Subcutaneous abdominal adipose tissue (tissue), 5 donors: ENCODE measurements around the gene MLF2.

ENCODE experiments used
- H3K27ac ChIP-seq: one replicate; pipeline ENCODE4 v1.7.0; 2013; ENCODE audit warnings: low read depth, mild to moderate bottlenecking, inconsistent platforms, low read length, moderate library complexity
- H3K27me3 ChIP-seq, 5 donors: one replicate each; pipeline ENCODE4 v1.7.0; 2013; ENCODE audit warnings: low read length in 5 of 5, inconsistent platforms in 1 of 5; ENCODE audit not compliant: control insufficient read depth in 5 of 5, insufficient read depth in 4 of 5
- H3K36me3 ChIP-seq, 5 donors: one replicate each; pipeline ENCODE4 v1.7.0; 2013; ENCODE audit warnings: low read length in 5 of 5; ENCODE audit not compliant: control insufficient read depth in 5 of 5, insufficient read depth in 5 of 5
- H3K4me1 ChIP-seq, 5 donors: one replicate each; pipeline ENCODE4 v1.7.0; 2013; ENCODE audit warnings: low read length in 5 of 5, mild to moderate bottlenecking in 3 of 5, moderate library complexity in 1 of 5; ENCODE audit not compliant: control insufficient read depth in 5 of 5, insufficient read depth in 5 of 5
- H3K4me3 ChIP-seq, 5 donors: one replicate each; pipeline ENCODE4 v1.7.0; 2013; ENCODE audit warnings: low read length in 5 of 5, low read depth in 1 of 5
- H3K9ac ChIP-seq, 5 donors: one replicate each; pipeline ENCODE4 v1.7.0; 2013; ENCODE audit warnings: low read length in 5 of 5, mild to moderate bottlenecking in 4 of 5, moderate library complexity in 3 of 5
- H3K9me3 ChIP-seq, 5 donors: one replicate each; pipeline ENCODE4 v1.7.0; 2013; ENCODE audit warnings: low read length in 5 of 5; ENCODE audit not compliant: control insufficient read depth in 5 of 5
- donor health status: healthy.
- donor health status: healthy.
- donor health status: healthy.
- donor health status: healthy.
- donor health status: healthy.

The MLF2 gene

DNA sequence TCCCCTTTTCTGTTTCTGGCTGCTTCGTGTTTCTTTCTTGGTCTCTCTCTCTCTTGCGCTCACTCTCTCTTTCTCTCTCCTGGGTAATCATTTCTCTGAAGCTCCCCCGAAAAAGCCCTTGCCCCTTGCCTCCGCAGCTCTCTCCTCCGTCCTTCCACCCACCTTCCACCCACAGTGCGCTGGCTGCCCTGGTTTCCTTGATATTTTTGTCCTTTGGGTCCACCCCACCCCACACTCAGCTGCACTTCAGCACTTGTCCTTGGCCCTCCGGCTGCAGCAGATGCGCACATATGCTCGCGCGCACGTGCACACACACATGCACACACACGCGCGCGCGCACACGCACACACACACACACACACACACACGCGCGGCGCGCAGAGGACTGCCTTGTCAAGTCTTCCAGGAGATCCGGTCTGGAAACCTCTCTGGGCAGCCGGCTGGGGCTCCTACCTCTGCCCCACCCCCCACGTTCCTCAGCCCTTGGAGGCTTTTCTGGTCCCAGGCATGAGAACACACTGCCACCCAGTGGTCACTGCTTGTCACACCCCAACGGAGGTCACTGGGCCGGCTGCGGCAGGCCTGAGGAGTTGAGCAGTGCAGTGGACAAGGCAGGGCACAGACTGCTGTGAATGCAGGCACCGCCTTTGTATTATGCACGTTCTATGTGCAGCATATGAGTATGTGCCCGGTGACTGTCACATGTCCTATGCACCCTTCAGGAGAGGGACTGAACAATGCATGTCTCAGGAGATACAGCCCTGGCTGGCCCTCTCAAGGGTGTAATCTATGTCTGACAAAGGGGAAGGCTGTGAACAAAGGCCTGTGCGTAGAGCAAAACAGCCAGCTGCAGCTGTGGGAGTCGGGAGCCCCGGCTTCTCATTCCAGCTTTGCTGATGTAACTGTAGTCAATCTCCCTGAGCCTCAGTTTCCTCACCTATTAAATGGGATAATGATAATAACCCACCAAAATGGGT lies 25.9 kb upstream of the MLF2 start:
- Histone ChIP-seq H3K36me3 (peaks cover 0 to 5% (median 0%) of the 10 kb centered on the region in 5 donors), H3K27ac (peak overlapping the region; percentile 57), H3K27me3 (no peaks in the 10 kb centered on the region), H3K4me3 (peak overlapping the region; percentile 56 to 65 (median 63)), H3K9me3 (no peaks in the 10 kb centered on the region), H3K9ac (peak overlapping the region in 4 of 5 donors; percentile 11 to 41 (median 18)), H3K4me1 (peaks cover 4 to 17% (median 12%) of the 10 kb centered on the region in 5 donors)

DNA sequence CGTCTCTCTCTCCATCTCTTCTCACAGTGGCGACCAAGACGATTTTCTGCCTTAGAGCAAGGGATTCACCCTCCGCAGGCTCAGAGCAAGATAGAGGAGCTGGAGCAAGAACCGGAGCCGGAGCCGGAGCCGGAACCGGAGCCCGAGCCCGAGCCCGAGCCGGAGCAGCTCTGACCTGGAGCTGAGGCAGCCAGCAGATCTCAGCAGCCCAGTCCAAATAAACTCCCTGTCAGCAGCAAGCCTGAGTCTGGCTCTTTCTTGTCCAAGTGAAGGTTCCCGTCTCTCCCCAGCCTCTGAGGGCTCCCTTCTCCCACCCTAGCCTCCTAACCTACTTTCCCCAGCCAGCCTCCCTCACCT lies 25.3 kb upstream of the MLF2 start:
- H3K4me3 ChIP-seq: peak overlapping the region; percentile 56 to 65 (median 63)
- peak overlapping the region in 3 of 5 donors; percentile 11 to 21 (median 14) for H3K9ac ChIP-seq
- peak overlapping the region; percentile 57 for H3K27ac ChIP-seq
- no peaks in the 10 kb centered on the region for H3K9me3 ChIP-seq
- peaks cover 4 to 18% (median 12%) of the 10 kb centered on the region in 5 donors for H3K4me1 ChIP-seq
- H3K36me3 ChIP-seq: peaks cover 0 to 5% (median 0%) of the 10 kb centered on the region in 5 donors
- H3K27me3 ChIP-seq: peaks cover 0 to under 1% (median 0%) of the 10 kb centered on the region in 5 donors

DNA sequence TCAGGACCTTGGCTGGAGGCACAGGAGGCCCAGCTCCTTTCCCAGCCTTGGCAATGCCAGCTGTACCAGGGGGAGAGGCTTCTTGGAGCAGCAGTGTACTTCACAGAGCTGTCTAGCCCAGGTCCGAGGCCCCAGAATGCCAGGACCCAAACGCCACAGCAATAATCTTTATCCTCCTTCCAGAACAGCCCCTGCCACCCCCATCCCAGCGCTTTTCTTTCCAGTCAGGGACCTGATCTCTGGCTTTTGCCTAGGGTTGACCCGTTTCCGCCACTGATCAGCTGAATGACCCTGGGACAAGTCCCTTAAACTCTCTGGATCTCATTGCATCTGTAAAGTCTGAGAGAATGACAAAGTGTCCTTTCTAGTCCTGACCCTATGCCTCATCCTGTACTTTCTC lies 24.4 kb upstream of the MLF2 start:
- Histone ChIP-seq H3K9me3 (no peaks in the 10 kb centered on the region), H3K36me3 (peaks cover 0 to 5% (median 0%) of the 10 kb centered on the region in 5 donors), H3K27ac (no peak overlapping the region), H3K4me1 (peaks cover 4 to 23% (median 12%) of the 10 kb centered on the region in 5 donors), H3K4me3 (no peak overlapping the region), H3K27me3 (peaks cover 0 to 4% (median 0%) of the 10 kb centered on the region in 5 donors), H3K9ac (no peak overlapping the region)

DNA sequence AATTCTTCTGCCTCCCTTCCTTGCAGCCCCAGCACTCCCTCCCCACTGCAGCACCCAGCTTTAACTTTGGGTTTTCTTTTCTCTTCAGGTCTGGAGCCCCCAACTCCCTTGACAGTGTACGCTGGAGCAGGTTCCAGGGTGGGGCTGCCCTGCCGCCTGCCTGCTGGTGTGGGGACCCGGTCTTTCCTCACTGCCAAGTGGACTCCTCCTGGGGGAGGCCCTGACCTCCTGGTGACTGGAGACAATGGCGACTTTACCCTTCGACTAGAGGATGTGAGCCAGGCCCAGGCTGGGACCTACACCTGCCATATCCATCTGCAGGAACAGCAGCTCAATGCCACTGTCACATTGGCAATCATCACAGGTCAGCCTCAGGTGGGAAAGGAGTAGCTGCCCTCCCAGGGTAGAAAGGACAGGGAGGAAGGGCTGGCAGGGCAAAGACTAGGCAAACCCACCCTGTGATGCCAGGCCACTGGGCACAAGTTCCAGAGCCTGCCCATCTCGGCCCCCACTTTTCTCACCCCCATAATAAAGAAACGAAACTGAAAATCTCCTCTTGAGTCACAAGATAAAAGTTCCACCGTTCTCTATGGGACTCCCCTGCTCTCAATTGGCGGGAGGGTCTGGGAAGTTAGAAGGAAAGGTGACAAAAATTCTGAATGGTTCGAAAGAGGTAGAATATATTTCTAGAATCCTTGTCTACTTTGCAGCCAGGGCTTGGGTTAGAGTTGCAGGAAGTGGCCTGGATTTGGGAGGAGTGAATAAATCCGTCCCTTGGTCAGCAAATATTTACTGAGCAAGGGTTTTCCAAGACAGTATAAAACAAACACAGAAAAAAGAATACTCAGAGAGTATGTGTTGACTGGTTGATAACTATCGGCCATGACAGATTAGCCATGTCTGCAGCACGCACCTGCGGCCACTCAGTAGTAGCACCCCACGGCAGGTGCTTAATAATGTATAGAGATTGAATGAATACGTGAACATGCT lies 22.5 kb upstream of the MLF2 start:
- Histone ChIP-seq H3K27ac (no peak overlapping the region), H3K4me1 (peaks cover 4 to 39% (median 25%) of the 10 kb centered on the region in 5 donors)

DNA sequence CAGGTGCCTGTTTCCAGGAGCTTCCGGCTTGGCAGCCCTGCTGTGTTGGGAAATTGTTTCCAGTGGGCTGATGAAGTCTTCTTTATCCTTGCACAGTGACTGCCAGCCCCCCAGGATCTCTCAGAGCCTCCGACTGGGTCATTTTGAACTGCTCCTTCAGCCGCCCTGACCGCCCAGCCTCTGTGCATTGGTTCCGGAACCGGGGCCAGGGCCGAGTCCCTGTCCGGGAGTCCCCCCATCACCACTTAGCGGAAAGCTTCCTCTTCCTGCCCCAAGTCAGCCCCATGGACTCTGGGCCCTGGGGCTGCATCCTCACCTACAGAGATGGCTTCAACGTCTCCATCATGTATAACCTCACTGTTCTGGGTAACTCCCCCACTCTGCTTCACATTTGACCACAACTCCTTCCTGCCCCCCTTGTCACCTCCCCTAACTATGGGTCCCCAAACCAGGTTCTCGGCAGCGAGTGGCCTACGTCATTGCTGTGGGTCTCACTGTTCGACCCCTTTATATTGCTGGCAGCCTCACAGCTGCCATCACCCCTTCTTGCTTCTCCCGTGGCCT lies 21.6 kb upstream of the MLF2 start:
- no peaks in the 10 kb centered on the region for H3K9me3 ChIP-seq
- H3K36me3 ChIP-seq: peaks cover 0 to 23% (median 16%) of the 10 kb centered on the region in 5 donors
- no peak overlapping the region for H3K4me3 ChIP-seq
- H3K9ac ChIP-seq: no peak overlapping the region
- peaks cover 0 to 4% (median 0%) of the 10 kb centered on the region in 5 donors for H3K27me3 ChIP-seq
- H3K27ac ChIP-seq: no peak overlapping the region
- H3K4me1 ChIP-seq: peaks cover 4 to 46% (median 26%) of the 10 kb centered on the region in 5 donors

More for the DNA sequence above, 22.5 kb upstream of the MLF2 start:
- no peaks in the 10 kb centered on the region for H3K9me3 ChIP-seq
- H3K36me3 ChIP-seq: peaks cover 0 to 14% (median 7%) of the 10 kb centered on the region in 5 donors
- H3K27me3 ChIP-seq: peaks cover 0 to 4% (median 0%) of the 10 kb centered on the region in 5 donors
- no peak overlapping the region for H3K4me3 ChIP-seq
- no peak overlapping the region for H3K9ac ChIP-seq

DNA sequence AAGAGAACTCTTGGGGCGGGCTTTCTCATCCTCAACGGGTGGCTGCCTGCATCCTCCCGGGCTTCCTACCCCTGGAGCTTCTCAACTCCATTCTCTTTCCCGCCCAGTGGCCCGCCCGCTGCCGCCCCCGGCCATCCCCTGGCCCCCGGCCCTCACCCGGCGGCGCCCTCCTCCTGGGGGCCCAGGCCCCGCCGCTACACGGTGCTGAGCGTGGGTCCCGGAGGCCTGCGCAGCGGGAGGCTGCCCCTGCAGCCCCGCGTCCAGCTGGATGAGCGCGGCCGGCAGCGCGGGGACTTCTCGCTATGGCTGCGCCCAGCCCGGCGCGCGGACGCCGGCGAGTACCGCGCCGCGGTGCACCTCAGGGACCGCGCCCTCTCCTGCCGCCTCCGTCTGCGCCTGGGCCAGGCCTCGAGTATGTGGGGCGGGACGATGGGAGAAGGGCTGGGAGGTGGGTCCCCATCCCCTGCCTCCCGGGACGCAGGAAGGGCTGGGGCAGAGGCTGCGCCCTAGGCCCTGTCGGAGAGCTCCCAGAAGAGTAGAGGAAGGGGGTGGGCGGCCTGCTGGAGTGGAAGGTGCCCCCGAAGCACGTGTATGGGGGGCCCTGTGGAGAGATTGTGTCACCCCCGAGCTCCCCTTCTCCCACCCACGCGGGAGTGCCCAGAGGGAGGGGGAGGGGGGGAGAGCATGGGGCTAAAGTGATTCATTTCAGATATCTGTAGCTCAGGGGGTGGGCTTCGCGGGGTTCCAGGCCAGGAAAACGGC lies 20.8 kb upstream of the MLF2 start:
- Histone ChIP-seq H3K27ac (no peak overlapping the region), H3K27me3 (peaks cover 0 to 4% (median 0%) of the 10 kb centered on the region in 5 donors), H3K9ac (no peak overlapping the region), H3K9me3 (no peaks in the 10 kb centered on the region), H3K36me3 (peaks cover 0 to 27% (median 21%) of the 10 kb centered on the region in 5 donors), H3K4me1 (peaks cover 6 to 49% (median 29%) of the 10 kb centered on the region in 5 donors), H3K4me3 (no peak overlapping the region)

DNA sequence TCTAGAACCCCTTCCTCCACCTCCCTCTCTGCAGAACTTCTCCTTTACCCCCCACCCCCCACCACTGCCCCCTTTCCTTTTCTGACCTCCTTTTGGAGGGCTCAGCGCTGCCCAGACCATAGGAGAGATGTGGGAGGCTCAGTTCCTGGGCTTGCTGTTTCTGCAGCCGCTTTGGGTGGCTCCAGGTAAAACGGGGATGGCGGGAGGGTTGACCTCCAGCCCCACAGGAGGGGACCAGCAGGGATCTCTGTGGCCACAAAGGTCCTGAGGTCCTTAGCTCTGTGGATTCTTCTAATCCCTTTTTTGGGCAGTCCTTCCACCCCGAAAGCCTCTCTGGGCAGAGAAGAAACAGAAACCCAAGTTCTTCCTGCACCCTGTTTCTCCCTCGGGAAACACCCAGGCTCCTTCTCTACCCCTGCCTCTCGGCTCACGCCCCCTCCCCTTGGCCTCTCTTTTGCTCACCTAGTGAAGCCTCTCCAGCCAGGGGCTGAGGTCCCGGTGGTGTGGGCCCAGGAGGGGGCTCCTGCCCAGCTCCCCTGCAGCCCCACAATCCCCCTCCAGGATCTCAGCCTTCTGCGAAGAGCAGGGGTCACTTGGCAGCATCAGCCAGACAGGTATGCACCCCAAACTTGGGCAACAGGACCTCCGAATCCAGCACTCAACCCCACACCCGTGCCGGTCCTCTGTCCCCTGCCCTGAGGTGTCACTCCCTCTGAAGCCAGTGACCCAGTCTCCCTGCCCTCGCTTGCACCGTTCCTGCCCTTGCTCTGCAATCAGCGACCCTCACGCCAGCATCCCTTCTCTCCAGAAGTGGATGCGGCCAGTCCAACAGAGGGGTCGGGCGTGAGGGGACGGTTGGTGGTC lies 20.0 kb upstream of the MLF2 start:
- H3K4me3 ChIP-seq: no peak overlapping the region
- peaks cover 0 to 27% (median 21%) of the 10 kb centered on the region in 5 donors for H3K36me3 ChIP-seq
- no peak overlapping the region for H3K9ac ChIP-seq
- no peaks in the 10 kb centered on the region for H3K9me3 ChIP-seq
- H3K27ac ChIP-seq: no peak overlapping the region
- H3K4me1 ChIP-seq: peaks cover 8 to 49% (median 30%) of the 10 kb centered on the region in 5 donors
- peaks cover 0 to 4% (median 0%) of the 10 kb centered on the region in 5 donors for H3K27me3 ChIP-seq

DNA sequence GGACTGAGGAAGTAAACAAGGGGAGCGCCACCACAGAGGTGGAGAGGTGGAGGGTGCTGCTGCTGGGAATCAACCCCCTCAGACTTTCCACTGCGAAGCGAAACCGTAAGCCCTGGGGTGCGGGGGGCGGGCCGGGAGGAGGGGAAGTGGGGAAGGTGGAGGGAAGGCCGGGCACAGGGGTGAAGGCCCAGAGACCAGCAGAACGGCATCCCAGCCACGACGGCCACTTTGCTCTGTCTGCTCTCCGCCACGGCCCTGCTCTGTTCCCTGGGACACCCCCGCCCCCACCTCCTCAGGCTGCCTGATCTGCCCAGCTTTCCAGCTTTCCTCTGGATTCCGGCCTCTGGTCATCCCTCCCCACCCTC lies 19.4 kb upstream of the MLF2 start, which contains the start of gene LAG3:
TSS of gene LAG3 (plus strand) at position 190 of the 365 bp plus-strand sequence. CDS start 333 bp downstream, outside the sequence.
- H3K27ac ChIP-seq: no peak within 1 kb of the TSS
- peaks cover 10 to 53% (median 33%) of the 10 kb centered on the region in 5 donors for H3K4me1 ChIP-seq
- no peak within 1 kb of the TSS for H3K4me3 ChIP-seq
- H3K9ac ChIP-seq: peak within 1 kb of the TSS in 1 of 5 donors; percentile 5
- H3K27me3 ChIP-seq: peaks cover 0 to 4% (median 0%) of the 10 kb centered on the region in 5 donors
- peaks cover 0 to 27% (median 21%) of the 10 kb centered on the region in 5 donors for H3K36me3 ChIP-seq
- H3K9me3 ChIP-seq: no peaks in the 10 kb centered on the region
